ENCODE results near the gene KRT76. TPM values are rescaled to one million over a fixed set of nuclear protein-coding genes. Genes with fewer than 3 reads are reported as not detected.

The KRT76 gene
- total RNA-seq, 1 donor, result not detected

GRCh38 chr12:52817003-52817698, 40.0 kb upstream of the KRT76 start:
- no peak for DNase-seq (ENCODE audit: low read depth)
- H3K4me3 ChIP-seq (ENCODE audit: low read depth, low read length), result no peak overlapping the region
- TF ChIP-seq CTCF (IDR thresholded peaks at IDR 0.05; ENCODE audit: insufficient read depth, low read depth, low read length), result no peak

GRCh38 chr12:52815676-52816588, 38.8 kb upstream of the KRT76 start:
- no peak overlapping the region for H3K4me3 ChIP-seq (ENCODE audit: low read depth, low read length)
- no peak for TF ChIP-seq CTCF (IDR thresholded peaks at IDR 0.05; ENCODE audit: insufficient read depth, low read depth, low read length)
- DNase-seq (ENCODE audit: low read depth), result no peak

- no peak overlapping the region for H3K4me3 ChIP-seq (ENCODE audit: low read depth, low read length)
- no peak for DNase-seq (ENCODE audit: low read depth)
- TF ChIP-seq CTCF (IDR thresholded peaks at IDR 0.05; ENCODE audit: insufficient read depth, low read depth, low read length), result no peak
Measured at GRCh38 chr12:52815161-52815560, 38.0 kb upstream of the KRT76 start.

- no peak overlapping the region for H3K4me3 ChIP-seq (ENCODE audit: low read depth, low read length)
- DNase-seq (ENCODE audit: low read depth), result no peak
- TF ChIP-seq CTCF (IDR thresholded peaks at IDR 0.05; ENCODE audit: insufficient read depth, low read depth, low read length), result no peak
Measured at GRCh38 chr12:52814710-52815155, 37.6 kb upstream of the KRT76 start.

- TF ChIP-seq CTCF (IDR thresholded peaks at IDR 0.05; ENCODE audit: insufficient read depth, low read depth, low read length), result no peak
- no peak within 1 kb of the TSS for H3K4me3 ChIP-seq (ENCODE audit: low read depth, low read length)
- peak; percentile 14 for DNase-seq (ENCODE audit: low read depth)
Measured at GRCh38 chr12:52813885-52814709, 37.0 kb upstream of the KRT76 start, which contains the start of gene KRT4. TSS of gene KRT4 (minus strand) at chr12:52814116. CDS start at chr12:52814058, 58 bp downstream.

- DNase-seq (ENCODE audit: low read depth), result no peak
- no peak overlapping the region for H3K4me3 ChIP-seq (ENCODE audit: low read depth, low read length)
- no peak for TF ChIP-seq CTCF (IDR thresholded peaks at IDR 0.05; ENCODE audit: insufficient read depth, low read depth, low read length)
Measured at GRCh38 chr12:52813203-52813819, 36.2 kb upstream of the KRT76 start.

Data from fibroblast of villous mesenchyme (primary cell).